GM18508 (cell line): ENCODE measurements around the gene ACOT8.
"Not testable (repeated sequence)": the region's sequence is repeated elsewhere in the genome, so short reads cannot be mapped to it uniquely, and the experiment has no call there.

ENCODE experiments used
- ATAC-seq: cut with Tn5 transposase; IDR thresholded peaks from one replicate; pipeline ENCODE4 v1.9.1; 2021; ENCODE audit warnings: moderate number of reproducible peaks; ENCODE audit not compliant: insufficient read depth, unreplicated experiment

Gene ACOT8

GRCh38 chr20:45888681-45889080 lies 31.5 kb upstream of the ACOT8 start:
- ATAC-seq = no peak

- ATAC-seq = no peak
These were observed 30.1 kb upstream of the ACOT8 start, which contains the start of gene SPATA25 for GRCh38 chr20:45887346-45887715. Gene SPATA25 (minus strand): TSS chr20:45887622. CDS start chr20:45887590, 32 bp downstream.

DNA sequence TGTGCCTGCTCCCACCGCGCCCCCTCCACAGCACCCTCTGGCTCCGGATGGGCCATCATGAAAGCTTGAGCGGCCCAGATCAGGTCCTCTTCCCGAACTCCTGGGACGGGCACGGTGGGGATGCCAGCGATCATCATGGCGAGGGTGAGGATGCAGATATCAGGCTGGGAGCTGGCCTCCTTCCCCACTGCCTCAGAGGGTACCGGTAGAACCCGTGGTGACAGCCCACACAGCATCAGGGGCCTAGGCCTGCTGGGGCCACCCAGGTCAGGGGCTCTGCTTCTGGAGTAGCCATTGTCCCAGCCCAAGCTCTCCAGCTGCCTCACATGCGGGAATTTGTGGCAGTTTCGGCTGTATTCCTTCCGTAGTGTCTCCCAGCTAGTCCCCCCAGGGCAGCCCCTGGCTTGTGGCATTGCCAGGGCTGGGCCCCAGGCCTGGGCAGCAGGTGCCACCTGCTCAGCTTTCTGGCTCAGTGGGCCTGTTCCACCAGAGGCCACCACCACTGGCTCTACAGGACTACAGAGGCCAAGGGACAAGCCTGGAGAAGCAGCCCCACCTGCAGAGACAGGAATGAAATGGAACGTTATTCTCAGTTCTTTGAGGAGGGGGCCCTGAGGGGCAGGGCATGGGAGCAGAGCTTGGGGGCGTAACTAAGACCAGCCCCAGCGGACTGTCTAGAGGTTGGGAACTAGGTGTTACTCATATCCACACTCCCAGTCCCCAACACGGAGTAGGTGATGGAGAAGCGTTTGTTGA lies 29.6 kb upstream of the ACOT8 start:
- no peak for ATAC-seq

- ATAC-seq = no peak
These were observed 25.9 kb upstream of the ACOT8 start for GRCh38 chr20:45883100-45883469.

- no peak for ATAC-seq
These were observed 25.4 kb upstream of the ACOT8 start for GRCh38 chr20:45882469-45883099.

DNA sequence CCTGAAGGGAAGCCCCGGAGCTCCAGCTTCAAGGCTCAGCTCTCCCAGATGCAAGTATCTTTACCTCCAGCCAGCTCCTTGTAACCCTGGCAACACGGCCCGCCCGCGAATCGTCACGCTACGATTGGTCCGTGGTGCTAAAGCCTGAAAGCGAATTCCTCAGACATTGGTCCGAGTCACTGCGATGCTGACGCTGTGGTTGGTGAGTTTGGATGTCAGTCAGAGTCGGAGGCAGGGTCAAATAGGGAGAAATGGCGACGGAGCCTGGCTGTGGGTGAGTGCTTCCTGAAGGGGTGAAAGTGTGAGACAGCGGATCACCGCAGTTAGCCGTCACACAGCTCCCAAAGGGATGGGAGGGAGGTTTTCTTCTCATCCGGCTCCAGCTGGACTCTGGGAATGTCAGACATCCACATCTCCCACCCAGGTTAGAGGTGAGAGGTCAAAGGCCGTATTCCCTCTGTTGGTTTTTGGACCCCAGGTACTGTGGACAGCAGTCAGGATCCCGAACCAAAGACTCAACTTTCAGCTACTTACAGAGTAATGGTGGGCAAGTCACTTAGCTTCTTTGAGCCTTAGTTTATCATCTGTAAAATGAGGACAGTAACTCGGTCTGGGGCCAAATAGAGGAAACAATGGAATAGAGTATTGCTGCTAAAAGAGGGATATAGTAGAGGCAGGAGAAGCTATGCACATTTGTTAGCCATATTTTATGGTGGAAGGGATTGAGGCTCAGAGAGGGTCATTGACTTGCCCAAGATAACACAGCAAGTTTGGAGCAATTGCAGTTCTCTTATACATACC lies 24.0 kb upstream of the ACOT8 start, which contains the start of gene ZSWIM1:
Gene ZSWIM1, plus strand, starts transcription at position 240 of the 801 bp plus-strand sequence. CDS start 1,366 bp downstream, outside the sequence.
- peak; percentile 81 for ATAC-seq

- no peak for ATAC-seq
These were observed 21.0 kb upstream of the ACOT8 start for GRCh38 chr20:45878076-45878761.

DNA sequence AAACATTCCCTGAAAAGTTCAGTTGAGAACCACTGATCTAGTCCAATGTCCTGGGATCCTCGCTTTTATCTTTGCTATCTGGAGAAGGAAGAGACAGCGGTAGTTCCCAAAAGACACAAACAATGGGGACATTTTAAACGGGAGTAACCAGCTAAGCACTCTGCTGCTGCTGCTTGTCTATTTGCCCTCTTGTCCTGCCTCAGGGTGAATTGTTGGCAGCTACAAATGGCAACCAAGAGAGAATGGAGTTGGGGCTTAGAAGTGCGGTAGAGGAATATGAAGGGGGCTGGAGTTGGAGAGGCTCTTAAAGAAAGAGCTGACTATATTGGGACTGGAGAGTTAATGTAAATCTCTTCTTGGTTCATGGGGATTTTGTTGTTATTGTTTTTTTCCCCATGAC lies 17.4 kb upstream of the ACOT8 start:
- no peak for ATAC-seq

- not testable (repeated sequence) for ATAC-seq
These were observed 16.9 kb upstream of the ACOT8 start for GRCh38 chr20:45874104-45874481.

DNA sequence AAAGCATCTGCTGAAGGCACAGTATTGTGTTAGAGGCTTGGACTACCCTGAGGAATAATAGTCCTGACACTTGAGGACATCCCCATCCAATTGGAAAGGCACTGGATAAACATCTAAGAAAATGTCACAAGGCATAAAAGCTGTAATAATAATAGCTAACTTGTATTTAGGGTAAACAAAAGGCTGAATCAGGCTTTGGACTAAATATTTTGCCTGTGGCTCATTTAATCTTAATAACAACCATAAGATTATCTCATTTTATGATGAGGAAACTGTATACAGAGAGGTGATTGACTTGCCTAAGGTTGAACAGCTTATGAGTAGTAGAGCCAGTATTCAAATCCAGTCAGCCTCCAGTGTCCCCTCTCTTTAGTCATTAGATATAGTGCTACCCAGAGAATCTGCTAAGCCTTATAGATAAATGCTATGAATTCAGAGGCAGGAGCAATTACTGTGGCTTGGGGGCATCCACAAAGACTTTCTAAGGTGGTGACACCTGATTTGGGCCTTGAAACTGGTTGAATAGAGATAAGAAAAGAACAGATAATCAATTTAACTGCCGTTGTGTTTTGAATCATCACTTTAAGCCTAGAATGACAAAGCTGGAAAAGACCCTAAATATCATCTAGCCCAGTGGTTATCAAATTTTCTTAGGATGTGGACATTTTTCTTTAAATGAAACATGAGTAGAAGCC lies 16.4 kb upstream of the ACOT8 start:
- ATAC-seq = no peak

- ATAC-seq = no peak
These were observed 15.4 kb upstream of the ACOT8 start for GRCh38 chr20:45872626-45873025.

- no peak for ATAC-seq
These were observed 10.6 kb upstream of the ACOT8 start for GRCh38 chr20:45867819-45868176.

GRCh38 chr20:45867136-45867818 lies 10.1 kb upstream of the ACOT8 start:
- ATAC-seq = no peak

GRCh38 chr20:45866454-45866853 lies 9.3 kb upstream of the ACOT8 start:
- no peak for ATAC-seq

DNA sequence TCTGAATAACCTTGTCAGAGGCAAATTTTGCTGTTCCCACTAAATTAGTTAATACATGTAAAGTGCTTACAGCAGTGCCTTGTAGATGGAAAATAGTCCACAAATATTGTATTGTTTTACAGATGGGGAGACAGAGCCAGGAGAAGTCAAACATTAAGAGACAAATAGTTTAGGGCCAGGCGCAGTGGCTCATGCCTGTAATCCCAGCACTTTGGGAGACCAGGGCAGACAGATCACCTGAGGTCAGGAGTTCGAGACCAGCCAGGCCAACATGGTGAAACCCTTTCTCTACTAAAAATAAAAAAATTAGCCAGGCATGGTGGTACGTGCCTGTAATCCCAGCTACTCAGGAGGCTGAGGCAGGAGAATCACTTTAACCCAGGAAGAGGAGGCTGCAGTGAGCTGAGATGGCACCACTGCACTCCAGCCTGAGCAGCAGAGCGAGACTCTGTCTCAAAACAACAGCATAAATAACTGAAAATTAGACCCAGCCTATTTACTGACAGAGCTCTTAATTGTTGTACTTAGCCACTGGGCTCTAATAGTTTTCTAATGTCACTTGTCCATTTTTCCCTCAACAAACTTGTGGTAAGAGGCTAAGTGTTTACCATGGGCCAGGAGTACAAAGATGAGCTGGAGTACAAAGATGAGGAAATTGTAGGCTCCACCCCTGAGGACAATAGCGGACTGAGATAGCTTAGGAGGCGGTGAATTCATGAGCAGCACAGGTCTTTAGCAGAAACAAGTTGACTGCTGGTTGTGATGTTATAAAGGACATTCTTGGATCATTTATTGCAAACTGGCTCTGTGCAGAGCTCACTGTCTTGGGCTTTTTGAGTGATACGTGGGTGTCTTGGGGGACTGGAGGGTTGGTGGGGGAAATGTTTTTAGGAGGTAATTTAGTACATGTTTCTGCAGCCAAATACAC lies 6.6 kb upstream of the ACOT8 start:
- ATAC-seq = no peak

GRCh38 chr20:45861221-45862075 lies 4.3 kb upstream of the ACOT8 start:
- ATAC-seq = no peak

- no peak for ATAC-seq
These were observed 3.5 kb upstream of the ACOT8 start for GRCh38 chr20:45860560-45861220.
